ENCODE measurements around the gene ZNF761.
A peak's percentile ranks its signal among the peaks of the same experiment; 100 is the strongest.
"Not testable (repeated sequence)": the region's sequence is repeated elsewhere in the genome, so short reads cannot be mapped to it uniquely, and the experiment has no call there.

ZNF761 gene

DNA sequence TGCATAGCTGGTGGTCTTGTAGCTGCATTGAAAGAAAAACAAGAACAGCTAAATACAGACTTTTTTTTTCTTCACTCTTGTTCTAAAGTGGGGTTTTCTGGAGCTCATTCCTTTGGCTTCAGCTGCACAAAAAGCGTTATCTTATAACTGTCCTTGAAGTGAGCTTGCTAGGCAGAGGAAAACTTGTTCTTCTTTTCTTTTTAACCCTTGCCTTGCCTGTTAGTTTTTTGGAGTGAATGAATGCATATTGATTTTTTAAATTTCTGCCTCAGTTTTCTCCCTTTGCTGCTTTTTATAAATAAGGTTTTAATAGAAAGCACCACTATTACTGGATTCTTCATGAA is 35.3 kb upstream of the ZNF761 start:
- TF ChIP-seq, protein P1, sequence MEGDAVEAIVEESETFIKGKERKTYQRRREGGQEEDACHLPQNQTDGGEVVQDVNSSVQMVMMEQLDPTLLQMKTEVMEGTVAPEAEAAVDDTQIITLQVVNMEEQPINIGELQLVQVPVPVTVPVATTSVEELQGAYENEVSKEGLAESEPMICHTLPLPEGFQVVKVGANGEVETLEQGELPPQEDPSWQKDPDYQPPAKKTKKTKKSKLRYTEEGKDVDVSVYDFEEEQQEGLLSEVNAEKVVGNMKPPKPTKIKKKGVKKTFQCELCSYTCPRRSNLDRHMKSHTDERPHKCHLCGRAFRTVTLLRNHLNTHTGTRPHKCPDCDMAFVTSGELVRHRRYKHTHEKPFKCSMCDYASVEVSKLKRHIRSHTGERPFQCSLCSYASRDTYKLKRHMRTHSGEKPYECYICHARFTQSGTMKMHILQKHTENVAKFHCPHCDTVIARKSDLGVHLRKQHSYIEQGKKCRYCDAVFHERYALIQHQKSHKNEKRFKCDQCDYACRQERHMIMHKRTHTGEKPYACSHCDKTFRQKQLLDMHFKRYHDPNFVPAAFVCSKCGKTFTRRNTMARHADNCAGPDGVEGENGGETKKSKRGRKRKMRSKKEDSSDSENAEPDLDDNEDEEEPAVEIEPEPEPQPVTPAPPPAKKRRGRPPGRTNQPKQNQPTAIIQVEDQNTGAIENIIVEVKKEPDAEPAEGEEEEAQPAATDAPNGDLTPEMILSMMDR (IDR thresholded peaks at IDR 0.05; ENCODE audit: low read depth, low read length), result no peak
- H3K4me3 ChIP-seq (ENCODE audit: low read depth, low read length), result peak overlapping the region; percentile 9; the same call in 1 of the 2 replicates

GRCh38 chr19:53397918-53398317 is 33.9 kb upstream of the ZNF761 start:
- H3K4me3 ChIP-seq (ENCODE audit: low read depth, low read length), result not testable (repeated sequence)

GRCh38 chr19:53409505-53410204 is 22.1 kb upstream of the ZNF761 start:
- TF ChIP-seq, protein P1 (IDR thresholded peaks at IDR 0.05; ENCODE audit: low read depth, low read length), result no peak
- H3K4me3 ChIP-seq (ENCODE audit: low read depth, low read length), result no peak overlapping the region

GRCh38 chr19:53420520-53421315 is 11.1 kb upstream of the ZNF761 start:
- not testable (repeated sequence) for H3K4me3 ChIP-seq (ENCODE audit: low read depth, low read length)

- TF ChIP-seq, protein P1 (IDR thresholded peaks at IDR 0.05; ENCODE audit: low read depth, low read length), result no peak
- H3K4me3 ChIP-seq (ENCODE audit: low read depth, low read length), result no peak overlapping the region
These were observed 9.2 kb upstream of the ZNF761 start for GRCh38 chr19:53422551-53422950.

GRCh38 chr19:53423074-53423473 is 8.7 kb upstream of the ZNF761 start:
- not testable (repeated sequence) for H3K4me3 ChIP-seq (ENCODE audit: low read depth, low read length)

DNA sequence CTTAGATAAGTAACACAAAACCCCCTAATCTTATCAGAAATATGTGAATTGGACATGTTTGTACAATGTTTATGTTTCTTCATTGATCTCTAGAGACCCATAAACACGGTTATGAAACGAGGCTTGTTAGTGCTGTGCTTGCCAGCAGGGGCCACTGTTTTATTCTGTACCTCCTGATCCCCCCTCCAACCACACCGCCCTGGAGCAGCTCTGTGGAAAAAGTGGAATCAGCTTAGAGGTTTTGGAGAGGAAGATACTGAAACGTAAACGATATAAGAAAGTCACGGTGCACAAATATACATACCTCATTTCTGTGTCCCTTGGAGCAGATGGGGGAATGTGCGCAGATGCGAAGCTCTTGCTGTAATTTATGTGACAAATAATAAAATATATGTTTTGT is 8.1 kb upstream of the ZNF761 start:
- H3K4me3 ChIP-seq (ENCODE audit: low read depth, low read length), result not testable (repeated sequence)

GRCh38 chr19:53424968-53425597 is 6.7 kb upstream of the ZNF761 start:
- H3K4me3 ChIP-seq (ENCODE audit: low read depth, low read length), result no peak overlapping the region
- TF ChIP-seq, protein P1 (IDR thresholded peaks at IDR 0.05; ENCODE audit: low read depth, low read length), result peak; percentile 79

GRCh38 chr19:53432088-53432661 is 391 bp downstream of the ZNF761 start:
- TF ChIP-seq, protein P1 (IDR thresholded peaks at IDR 0.05; ENCODE audit: low read depth, low read length), result no peak
- peak overlapping the region; percentile 92 for H3K4me3 ChIP-seq (ENCODE audit: low read depth, low read length)

DNA sequence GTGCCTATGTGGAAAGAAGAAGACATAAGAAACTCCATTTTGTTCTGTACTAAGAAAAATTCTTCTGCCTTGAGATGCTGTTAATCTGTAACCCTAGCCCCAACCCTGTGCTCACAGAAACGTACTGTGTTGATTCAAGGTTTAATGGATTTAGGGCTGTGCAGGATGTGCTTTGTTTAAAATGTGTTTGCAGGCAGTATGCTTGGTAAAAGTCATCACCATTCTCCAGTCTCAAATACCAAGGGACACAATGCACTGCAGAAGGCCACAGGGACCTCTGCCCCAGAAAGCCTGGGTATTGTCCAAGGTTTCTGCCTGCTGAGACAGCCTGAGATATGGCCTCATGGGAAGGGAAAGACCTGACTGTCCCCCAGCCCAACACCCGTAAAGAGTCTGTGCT is 12.0 kb downstream of the ZNF761 start:
- not testable (repeated sequence) for H3K4me3 ChIP-seq (ENCODE audit: low read depth, low read length)

DNA sequence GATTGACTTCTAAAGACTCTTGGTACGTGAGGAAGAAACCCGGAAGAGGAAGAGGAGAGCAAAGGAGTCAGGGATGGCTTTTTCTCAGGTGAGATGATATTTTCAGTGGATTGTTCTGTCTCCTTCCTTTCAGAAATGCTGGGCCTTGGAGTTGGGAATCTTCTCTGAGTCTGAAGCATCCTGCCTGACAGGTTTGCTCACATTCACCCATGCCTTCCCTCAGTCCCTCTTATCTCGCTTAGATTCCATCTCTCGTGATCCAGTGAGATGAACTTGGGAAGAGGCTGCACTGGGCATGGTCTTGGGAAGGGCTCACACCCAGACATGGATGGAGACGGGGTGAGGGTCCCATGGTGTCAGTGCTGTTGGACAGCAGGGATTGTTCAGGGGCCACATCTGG is 15.4 kb downstream of the ZNF761 start:
- H3K4me3 ChIP-seq (ENCODE audit: low read depth, low read length), result not testable (repeated sequence)
